AG04450 (cell line): Measurements from ENCODE around the gene ENPP6. TPM values are rescaled to one million over a fixed set of nuclear protein-coding genes. Genes with fewer than 3 reads are reported as not detected.

ENCODE experiments used
- CTCF ChIA-PET: fragments of 300-600, 350-600 bp; formaldehyde crosslinking; extraction: SDS; loops from one replicate; lab custom pipeline; 2022; ENCODE audit warnings: antibody characterized with exemption, inconsistent platforms; lab: Charles Lee
- POLR2A ChIA-PET: fragments of 350-600 bp; formaldehyde crosslinking; extraction: SDS; loops from one replicate; lab custom pipeline; 2021; ENCODE audit warnings: antibody characterized with exemption, inconsistent platforms; lab: Yijun Ruan, JAX
- DNase-seq: peaks from one replicate; pipeline ENCODE4 v3.0.0-alpha.2; 2011; ENCODE audit warnings: low read depth, low spot score
- H3K27ac ChIP-seq: one replicate; pipeline ENCODE4 v1.5.1; 2012; ENCODE audit warnings: low read depth, low read length, control low read depth
- H3K27me3 ChIP-seq: one replicate; pipeline ENCODE4 v1.6.0; 2012; ENCODE audit warnings: low read length; ENCODE audit not compliant: control insufficient read depth, insufficient read depth
- H3K4me3 ChIP-seq: 2 replicates; pipeline ENCODE4 v1.5.1; 2011; ENCODE audit warnings: mild to moderate bottlenecking, low read depth, low read length, control low read depth
- H3K9me3 ChIP-seq: 2 replicates; pipeline ENCODE4 v1.5.1; 2012; ENCODE audit warnings: low read length; ENCODE audit not compliant: control insufficient read depth, insufficient read depth
- CTCF ChIP-seq: IDR thresholded peaks from 2 replicates; pipeline ENCODE4 v1.5.1; 2011; ENCODE audit warnings: low read depth, low read length, control low read depth, inconsistent platforms
- polyA plus RNA-seq: library from polyadenylated mRNA; depleted of rRNA; stranded (reverse); fragments of >200 nt; gene quantifications from 2 replicates; pipeline ENCODE4 v1.2.3, GENCODE V29; 2011

ENPP6 gene
- polyA plus RNA-seq, 1 experiment, result 0.05 TPM

- Histone ChIP-seq H3K27ac (no peak overlapping the region), H3K27me3 (peaks cover 4% of the 10 kb centered on the region), H3K4me3 (no peak overlapping the region), H3K9me3 (no peaks in the 10 kb centered on the region)
- no peak for DNase-seq
- ChIA-PET CTCF (no interaction called here), POLR2A (no interaction called here)
- no peak for TF ChIP-seq CTCF
Observed at GRCh38 chr4:184174571-184175488, 42.8 kb downstream of the ENPP6 start.

GRCh38 chr4:184171011-184171410 lies 46.7 kb downstream of the ENPP6 start:
- ChIA-PET POLR2A (no interaction called here), CTCF (interaction anchor here (1.2 to 1.5 kb wide), 2 partner anchors 12 to 331 kb away, joined by 5 read pairs; no protein-coding TSS in a partner anchor)
- H3K9me3 ChIP-seq, result no peaks in the 10 kb centered on the region; the same call in 1 of the 2 replicates
- peak; percentile 54 for DNase-seq
- no peak overlapping the region for H3K27ac ChIP-seq
- H3K4me3 ChIP-seq, result no peak overlapping the region
- TF ChIP-seq CTCF, result no peak
- H3K27me3 ChIP-seq, result peaks cover 6% of the 10 kb centered on the region

- peaks cover 2% of the 10 kb centered on the region for H3K27me3 ChIP-seq
- DNase-seq, result no peak
- no peaks in the 10 kb centered on the region; the same call in 1 of the 2 replicates for H3K9me3 ChIP-seq
- TF ChIP-seq CTCF, result no peak
- no peak overlapping the region for H3K4me3 ChIP-seq
- H3K27ac ChIP-seq, result no peak overlapping the region
- CTCF ChIA-PET, result interaction anchor here (0.6 to 3.6 kb wide), 11 partner anchors 10 to 462 kb away, joined by 3 to 86 read pairs (median 4); no protein-coding TSS in a partner anchor
- POLR2A ChIA-PET, result no interaction called here
Observed at GRCh38 chr4:184169225-184169867, 48.3 kb downstream of the ENPP6 start.

GRCh38 chr4:184168406-184169019 lies 49.2 kb downstream of the ENPP6 start:
- Histone ChIP-seq H3K27ac (no peak overlapping the region), H3K4me3 (no peak overlapping the region), H3K27me3 (peaks cover 2% of the 10 kb centered on the region), H3K9me3 (no peaks in the 10 kb centered on the region; the same call in 1 of the 2 replicates)
- DNase-seq, result peak; percentile 27
- TF ChIP-seq CTCF, result peak; percentile 97
- ChIA-PET POLR2A (no interaction called here), CTCF (interaction anchor here (0.6 to 3.6 kb wide), 22 partner anchors 10 to 382 kb away, joined by 3 to 86 read pairs (median 4); no protein-coding TSS in a partner anchor)
